ENCODE measurements around the gene COL4A1.

DNA sequence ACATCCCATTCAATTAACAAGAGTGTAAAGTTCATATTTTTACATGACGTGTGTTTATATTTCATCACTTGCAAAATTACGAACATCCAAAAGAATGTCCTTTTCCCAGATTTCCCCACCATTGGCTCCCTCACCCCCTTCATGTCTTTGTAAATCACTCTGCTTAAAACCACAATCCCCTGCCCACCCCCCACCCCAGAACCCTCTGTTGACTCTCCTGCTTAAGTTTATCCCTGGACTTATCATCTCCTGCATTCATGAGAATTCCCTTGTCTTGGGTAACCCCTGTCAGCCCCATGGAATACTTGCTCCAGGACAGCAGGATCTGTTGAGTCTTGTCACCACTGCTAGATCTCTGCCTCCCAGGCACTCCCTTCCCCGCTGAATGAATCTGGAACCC, 109.9 kb downstream of the COL4A1 start:
- TF ChIP-seq, protein P1, sequence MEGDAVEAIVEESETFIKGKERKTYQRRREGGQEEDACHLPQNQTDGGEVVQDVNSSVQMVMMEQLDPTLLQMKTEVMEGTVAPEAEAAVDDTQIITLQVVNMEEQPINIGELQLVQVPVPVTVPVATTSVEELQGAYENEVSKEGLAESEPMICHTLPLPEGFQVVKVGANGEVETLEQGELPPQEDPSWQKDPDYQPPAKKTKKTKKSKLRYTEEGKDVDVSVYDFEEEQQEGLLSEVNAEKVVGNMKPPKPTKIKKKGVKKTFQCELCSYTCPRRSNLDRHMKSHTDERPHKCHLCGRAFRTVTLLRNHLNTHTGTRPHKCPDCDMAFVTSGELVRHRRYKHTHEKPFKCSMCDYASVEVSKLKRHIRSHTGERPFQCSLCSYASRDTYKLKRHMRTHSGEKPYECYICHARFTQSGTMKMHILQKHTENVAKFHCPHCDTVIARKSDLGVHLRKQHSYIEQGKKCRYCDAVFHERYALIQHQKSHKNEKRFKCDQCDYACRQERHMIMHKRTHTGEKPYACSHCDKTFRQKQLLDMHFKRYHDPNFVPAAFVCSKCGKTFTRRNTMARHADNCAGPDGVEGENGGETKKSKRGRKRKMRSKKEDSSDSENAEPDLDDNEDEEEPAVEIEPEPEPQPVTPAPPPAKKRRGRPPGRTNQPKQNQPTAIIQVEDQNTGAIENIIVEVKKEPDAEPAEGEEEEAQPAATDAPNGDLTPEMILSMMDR (IDR thresholded peaks at IDR 0.05; ENCODE audit: insufficient read depth, low read length): no peak
- TF ChIP-seq SPI1 (IDR thresholded peaks at IDR 0.05; ENCODE audit: borderline replicate concordance, low read depth): no peak
- no peak for TF ChIP-seq GABPA (IDR thresholded peaks at IDR 0.05; ENCODE audit: low read depth)
